Ovary (tissue), 3 donors: ENCODE measurements around the gene RTTN.
"Not testable (repeated sequence)": the region's sequence is repeated elsewhere in the genome, so short reads cannot be mapped to it uniquely, and the experiment has no call there.

Experiments
- CTCF ChIP-seq, 3 donors: fragments of 450-650 bp in 2 of 3; fragments of 200-600 bp in 1 of 3; IDR thresholded peaks; one replicate each; pipeline versions ENCODE4 v1.5.1 to v1.8.0; 2016 to 2022; ENCODE audit warnings: antibody characterized with exemption in 3 of 3, mild to moderate bottlenecking in 1 of 3
- EP300 ChIP-seq: sonication (generic); formaldehyde crosslinking; IDR thresholded peaks from one replicate; pipeline ENCODE4 v1.6.1; 2017; ENCODE audit warnings: antibody characterized with exemption
- POLR2A ChIP-seq: fragments of 450-650 bp; IDR thresholded peaks from one replicate; pipeline ENCODE4 v1.6.1; 2017; ENCODE audit warnings: antibody characterized with exemption, mild to moderate bottlenecking, moderate library complexity
- donor health status: DM: no; HTN: no; CAD: no.

GRCh38 chr18:70102854-70103253 is 102.6 kb downstream of the RTTN start:
- not testable (repeated sequence) for TF ChIP-seq CTCF (IDR thresholded peaks at IDR 0.05); POLR2A; EP300
